Dedifferentiated amniotic fluid mesenchymal stem cell (primary cell): ENCODE results near the gene HRH1.
A peak's percentile ranks its signal among the peaks of the same experiment; 100 is the strongest.
"Not testable (repeated sequence)": the region's sequence is repeated elsewhere in the genome, so short reads cannot be mapped to it uniquely, and the experiment has no call there.

Experiments
- DNase-seq: peaks from one replicate; pipeline ENCODE4 v3.0.0-alpha.2; 2016; ENCODE audit errors: extremely low spot score

The HRH1 gene

GRCh38 chr3:11244121-11244677 lies 89.9 kb downstream of the HRH1 start:
- peak; percentile 23 for DNase-seq

GRCh38 chr3:11245276-11245675 lies 91.0 kb downstream of the HRH1 start:
- no peak for DNase-seq

GRCh38 chr3:11245827-11246662 lies 91.8 kb downstream of the HRH1 start:
- no peak for DNase-seq

GRCh38 chr3:11246663-11246970 lies 92.3 kb downstream of the HRH1 start:
- no peak for DNase-seq

- DNase-seq = no peak
Observed at GRCh38 chr3:11247362-11247761, 93.1 kb downstream of the HRH1 start.

- no peak for DNase-seq
Observed at GRCh38 chr3:11248596-11248995, 94.3 kb downstream of the HRH1 start.

GRCh38 chr3:11250902-11251806 lies 96.9 kb downstream of the HRH1 start:
- DNase-seq = no peak

- no peak for DNase-seq
Observed at GRCh38 chr3:11251807-11252176, 97.5 kb downstream of the HRH1 start.

- no peak for DNase-seq
Observed at GRCh38 chr3:11254876-11255275, 100.6 kb downstream of the HRH1 start.

GRCh38 chr3:11255537-11255936 lies 101.2 kb downstream of the HRH1 start:
- DNase-seq = not testable (repeated sequence)

- DNase-seq = no peak
Observed at GRCh38 chr3:11258958-11259357, 104.7 kb downstream of the HRH1 start.

- DNase-seq = no peak
Observed at GRCh38 chr3:11260460-11260859, 106.2 kb downstream of the HRH1 start.

- no peak for DNase-seq
Observed at GRCh38 chr3:11269007-11269406, 114.7 kb downstream of the HRH1 start.

- peak; percentile 96 for DNase-seq
Observed at GRCh38 chr3:11271986-11272904, 118.0 kb downstream of the HRH1 start, which contains the start of gene ATG7. Gene ATG7, plus strand, starts transcription at chr3:11272397. Its CDS starts 26,299 bp downstream, at chr3:11298696.

- DNase-seq = peak; percentile 13
Observed at GRCh38 chr3:11272906-11273574, 118.7 kb downstream of the HRH1 start.

GRCh38 chr3:11273891-11274291 lies 119.6 kb downstream of the HRH1 start:
- DNase-seq = peak; percentile 13

- DNase-seq = peak; percentile 11
Observed at GRCh38 chr3:11274566-11275142, 120.4 kb downstream of the HRH1 start.

GRCh38 chr3:11275926-11276325 lies 121.6 kb downstream of the HRH1 start:
- peak; percentile 8 for DNase-seq

- DNase-seq = no peak
Observed at GRCh38 chr3:11276901-11277300, 122.6 kb downstream of the HRH1 start.
